Measurements from ENCODE around the gene HDGF. TPM values are rescaled to one million over a fixed set of nuclear protein-coding genes. Genes with fewer than 3 reads are reported as not detected.

Gene HDGF
- total and polyA plus RNA-seq, 2 of the 8 experiments (the other 6 are each of a cell fraction or from before 2014, with no cell fraction given) = 145 to 391 TPM

- TF ChIP-seq CHD7 (IDR thresholded peaks at IDR 0.05; ENCODE audit: insufficient replicate concordance, low read length) (no peak), NRF1 (IDR thresholded peaks at IDR 0.05; ENCODE audit: low read depth, low read length) (no peak), JUN (IDR thresholded peaks at IDR 0.05; ENCODE audit: low read depth, low read length) (no peak), RAD21 (IDR thresholded peaks at IDR 0.05 in 1 of 2, conservative IDR thresholded peaks at IDR 0.05 in 1 of 2; ENCODE audit: low read depth in 2 of 2, low read length in 2 of 2) (no peak), JUND (IDR thresholded peaks at IDR 0.05; ENCODE audit: low read length) (no peak), POLR2AphosphoS5 (IDR thresholded peaks at IDR 0.05; ENCODE audit: low read depth, low read length) (no peak), KDM5A (IDR thresholded peaks at IDR 0.05; ENCODE audit: low read length) (no peak), HDAC2 (IDR thresholded peaks at IDR 0.05; ENCODE audit: borderline replicate concordance in 1 of 2, low read depth in 2 of 2, low read length in 2 of 2) (no peak), CTBP2 (IDR thresholded peaks at IDR 0.05; ENCODE audit: borderline replicate concordance, insufficient read depth, insufficient read length, low read length) (no peak), SP1 (IDR thresholded peaks at IDR 0.05; ENCODE audit: low read depth, low read length) (no peak), ATF3 (IDR thresholded peaks at IDR 0.05; ENCODE audit: insufficient read depth, low read depth, low read length) (no peak)
Measured at GRCh38 chr1:156786640-156787039, 35.2 kb upstream of the HDGF start (continued).

All from H1 (cell line).